IPS-20b (cell line): Measurements from ENCODE around the gene MAN2A2.

Experiments used
- H3K27ac ChIP-seq: one replicate; pipeline ENCODE4 v1.5.1; 2013; ENCODE audit warnings: low read length
- H3K27me3 ChIP-seq: 2 replicates; pipeline ENCODE4 v1.6.1; 2013; ENCODE audit warnings: mild to moderate bottlenecking, low read length, inconsistent platforms; ENCODE audit not compliant: insufficient read depth
- H3K36me3 ChIP-seq: 2 replicates; pipeline ENCODE4 v1.6.1; 2013; ENCODE audit warnings: low read depth, mild to moderate bottlenecking, inconsistent platforms, low read length, moderate library complexity; ENCODE audit not compliant: insufficient read depth
- H3K4me1 ChIP-seq: 2 replicates; pipeline ENCODE4 v1.6.1; 2013; ENCODE audit warnings: mild to moderate bottlenecking, control low read depth, inconsistent platforms, low read length, moderate library complexity; ENCODE audit not compliant: insufficient read depth
- H3K4me3 ChIP-seq: 2 replicates; pipeline ENCODE4 v1.5.1; 2013; ENCODE audit warnings: mild to moderate bottlenecking, low read length, inconsistent platforms
- H3K9ac ChIP-seq: 2 replicates; pipeline ENCODE4 v1.6.1; 2013; ENCODE audit warnings: low read depth, mild to moderate bottlenecking, inconsistent platforms, low read length, moderate library complexity
- H3K9me3 ChIP-seq: 2 replicates; pipeline ENCODE4 v1.6.1; 2013; ENCODE audit warnings: mild to moderate bottlenecking, low read depth, low read length, inconsistent platforms; ENCODE audit not compliant: insufficient read depth

The MAN2A2 gene

DNA sequence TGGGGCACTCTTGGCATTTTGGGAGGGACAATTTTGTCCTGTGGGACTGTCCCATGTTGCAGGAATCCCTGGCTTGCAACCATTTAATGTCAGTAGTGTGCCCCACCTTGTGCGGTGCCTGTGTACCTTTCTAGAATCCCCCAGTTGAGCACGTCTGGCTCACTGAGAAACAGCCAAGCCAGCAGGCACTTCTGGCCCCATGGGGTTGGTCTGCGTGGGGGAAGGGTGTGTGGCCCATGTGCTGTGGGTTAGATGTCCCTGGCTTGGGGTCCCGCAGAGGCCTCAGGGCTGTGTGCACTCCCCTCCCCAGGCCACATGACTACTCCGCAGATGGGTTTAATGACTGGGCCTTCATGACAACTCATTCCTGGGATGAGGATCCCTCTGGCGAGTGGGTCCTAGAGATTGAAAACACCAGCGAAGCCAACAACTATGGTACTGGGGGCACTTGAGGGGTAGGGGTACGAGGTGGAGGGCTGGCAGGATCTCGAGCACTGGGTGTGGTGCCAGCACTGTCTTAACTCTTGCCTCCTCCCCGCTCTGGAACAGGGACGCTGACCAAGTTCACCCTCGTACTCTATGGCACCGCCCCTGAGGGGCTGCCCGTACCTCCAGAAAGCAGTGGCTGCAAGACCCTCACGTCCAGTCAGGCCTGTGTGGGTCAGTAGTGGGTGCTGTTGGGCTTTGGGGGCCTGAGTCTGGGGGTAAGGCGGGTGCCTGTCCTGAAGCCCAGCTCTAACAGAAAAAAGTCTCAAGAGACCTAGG is 22.5 kb upstream of the MAN2A2 start:
- Histone ChIP-seq H3K4me1 (peaks cover 14% of the 10 kb centered on the region; the same call in 1 of the 2 replicates), H3K4me3 (no peak overlapping the region), H3K9ac (no peak overlapping the region), H3K36me3 (peaks cover 38% of the 10 kb centered on the region), H3K9me3 (no peaks in the 10 kb centered on the region), H3K27me3 (no peaks in the 10 kb centered on the region), H3K27ac (no peak overlapping the region)

DNA sequence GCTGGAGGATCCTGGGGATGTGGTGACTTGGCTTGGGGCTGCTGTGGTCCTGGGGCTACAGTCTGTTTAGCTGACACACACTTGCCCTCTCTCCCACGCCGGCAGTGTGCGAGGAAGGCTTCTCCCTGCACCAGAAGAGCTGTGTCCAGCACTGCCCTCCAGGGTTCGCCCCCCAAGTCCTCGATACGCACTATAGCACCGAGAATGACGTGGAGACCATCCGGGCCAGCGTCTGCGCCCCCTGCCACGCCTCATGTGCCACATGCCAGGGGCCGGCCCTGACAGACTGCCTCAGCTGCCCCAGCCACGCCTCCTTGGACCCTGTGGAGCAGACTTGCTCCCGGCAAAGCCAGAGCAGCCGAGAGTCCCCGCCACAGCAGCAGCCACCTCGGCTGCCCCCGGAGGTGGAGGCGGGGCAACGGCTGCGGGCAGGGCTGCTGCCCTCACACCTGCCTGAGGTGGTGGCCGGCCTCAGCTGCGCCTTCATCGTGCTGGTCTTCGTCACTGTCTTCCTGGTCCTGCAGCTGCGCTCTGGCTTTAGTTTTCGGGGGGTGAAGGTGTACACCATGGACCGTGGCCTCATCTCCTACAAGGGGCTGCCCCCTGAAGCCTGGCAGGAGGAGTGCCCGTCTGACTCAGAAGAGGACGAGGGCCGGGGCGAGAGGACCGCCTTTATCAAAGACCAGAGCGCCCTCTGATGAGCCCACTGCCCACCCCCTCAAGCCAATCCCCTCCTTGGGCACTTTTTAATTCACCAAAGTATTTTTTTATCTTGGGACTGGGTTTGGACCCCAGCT is 21.7 kb upstream of the MAN2A2 start:
- H3K27me3 ChIP-seq: no peaks in the 10 kb centered on the region
- H3K4me3 ChIP-seq: no peak overlapping the region
- no peak overlapping the region for H3K27ac ChIP-seq
- no peaks in the 10 kb centered on the region for H3K9me3 ChIP-seq
- H3K9ac ChIP-seq: no peak overlapping the region
- H3K36me3 ChIP-seq: peaks cover 38% of the 10 kb centered on the region
- peaks cover 17% of the 10 kb centered on the region; the same call in 1 of the 2 replicates for H3K4me1 ChIP-seq

DNA sequence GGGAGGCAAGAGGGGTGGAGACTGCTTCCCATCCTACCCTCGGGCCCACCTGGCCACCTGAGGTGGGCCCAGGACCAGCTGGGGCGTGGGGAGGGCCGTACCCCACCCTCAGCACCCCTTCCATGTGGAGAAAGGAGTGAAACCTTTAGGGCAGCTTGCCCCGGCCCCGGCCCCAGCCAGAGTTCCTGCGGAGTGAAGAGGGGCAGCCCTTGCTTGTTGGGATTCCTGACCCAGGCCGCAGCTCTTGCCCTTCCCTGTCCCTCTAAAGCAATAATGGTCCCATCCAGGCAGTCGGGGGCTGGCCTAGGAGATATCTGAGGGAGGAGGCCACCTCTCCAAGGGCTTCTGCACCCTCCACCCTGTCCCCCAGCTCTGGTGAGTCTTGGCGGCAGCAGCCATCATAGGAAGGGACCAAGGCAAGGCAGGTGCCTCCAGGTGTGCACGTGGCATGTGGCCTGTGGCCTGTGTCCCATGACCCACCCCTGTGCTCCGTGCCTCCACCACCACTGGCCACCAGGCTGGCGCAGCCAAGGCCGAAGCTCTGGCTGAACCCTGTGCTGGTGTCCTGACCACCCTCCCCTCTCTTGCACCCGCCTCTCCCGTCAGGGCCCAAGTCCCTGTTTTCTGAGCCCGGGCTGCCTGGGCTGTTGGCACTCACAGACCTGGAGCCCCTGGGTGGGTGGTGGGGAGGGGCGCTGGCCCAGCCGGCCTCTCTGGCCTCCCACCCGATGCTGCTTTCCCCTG is 21.0 kb upstream of the MAN2A2 start:
- peaks cover 32% of the 10 kb centered on the region for H3K36me3 ChIP-seq
- no peak overlapping the region for H3K4me3 ChIP-seq
- H3K9ac ChIP-seq: no peak overlapping the region
- H3K27me3 ChIP-seq: no peaks in the 10 kb centered on the region
- no peak overlapping the region for H3K27ac ChIP-seq
- H3K4me1 ChIP-seq: peaks cover 17% of the 10 kb centered on the region; the same call in 1 of the 2 replicates
- H3K9me3 ChIP-seq: no peaks in the 10 kb centered on the region

DNA sequence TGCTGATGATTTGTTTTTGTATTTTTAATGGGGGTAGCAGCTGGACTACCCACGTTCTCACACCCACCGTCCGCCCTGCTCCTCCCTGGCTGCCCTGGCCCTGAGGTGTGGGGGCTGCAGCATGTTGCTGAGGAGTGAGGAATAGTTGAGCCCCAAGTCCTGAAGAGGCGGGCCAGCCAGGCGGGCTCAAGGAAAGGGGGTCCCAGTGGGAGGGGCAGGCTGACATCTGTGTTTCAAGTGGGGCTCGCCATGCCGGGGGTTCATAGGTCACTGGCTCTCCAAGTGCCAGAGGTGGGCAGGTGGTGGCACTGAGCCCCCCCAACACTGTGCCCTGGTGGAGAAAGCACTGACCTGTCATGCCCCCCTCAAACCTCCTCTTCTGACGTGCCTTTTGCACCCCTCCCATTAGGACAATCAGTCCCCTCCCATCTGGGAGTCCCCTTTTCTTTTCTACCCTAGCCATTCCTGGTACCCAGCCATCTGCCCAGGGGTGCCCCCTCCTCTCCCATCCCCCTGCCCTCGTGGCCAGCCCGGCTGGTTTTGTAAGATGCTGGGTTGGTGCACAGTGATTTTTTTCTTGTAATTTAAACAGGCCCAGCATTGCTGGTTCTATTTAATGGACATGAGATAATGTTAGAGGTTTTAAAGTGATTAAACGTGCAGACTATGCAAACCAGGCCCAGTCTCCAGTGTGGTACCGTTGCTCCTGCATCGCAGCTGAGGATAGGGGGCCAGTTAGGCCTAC is 20.1 kb upstream of the MAN2A2 start:
- Histone ChIP-seq H3K36me3 (peaks cover 28% of the 10 kb centered on the region), H3K4me1 (peaks cover 17% of the 10 kb centered on the region; the same call in 1 of the 2 replicates), H3K9me3 (no peaks in the 10 kb centered on the region), H3K4me3 (no peak overlapping the region), H3K27me3 (no peaks in the 10 kb centered on the region), H3K27ac (no peak overlapping the region), H3K9ac (peak overlapping the region; percentile 77; the same call in 1 of the 2 replicates)

DNA sequence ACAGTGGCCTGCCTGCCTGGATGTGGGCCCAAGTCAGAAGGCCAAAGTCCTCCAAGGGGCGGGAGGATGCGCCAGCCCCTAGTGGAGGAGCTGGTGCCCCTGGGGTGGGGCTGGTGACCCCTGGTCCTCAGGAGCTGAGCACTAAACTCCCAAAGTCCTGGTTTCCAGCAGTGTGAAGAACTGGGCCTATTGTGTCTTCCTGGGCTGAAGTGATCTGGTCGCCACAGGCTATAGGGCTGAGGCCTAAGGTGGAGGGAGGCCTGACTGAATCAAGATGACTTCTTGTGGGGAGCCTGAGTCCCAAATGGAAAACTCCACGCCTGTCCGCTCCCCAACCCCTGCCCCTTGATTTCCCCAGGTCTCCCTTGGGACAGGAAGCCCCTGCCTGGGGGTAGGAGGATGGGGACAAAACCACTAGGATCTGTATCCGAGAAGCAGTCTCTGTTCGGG is 19.6 kb upstream of the MAN2A2 start:
- Histone ChIP-seq H3K27ac (no peak overlapping the region), H3K9ac (peak overlapping the region; percentile 77; the same call in 1 of the 2 replicates), H3K9me3 (no peaks in the 10 kb centered on the region), H3K27me3 (no peaks in the 10 kb centered on the region), H3K4me1 (peaks cover 17% of the 10 kb centered on the region; the same call in 1 of the 2 replicates), H3K36me3 (peaks cover 24% of the 10 kb centered on the region), H3K4me3 (peak overlapping the region; percentile 55)

DNA sequence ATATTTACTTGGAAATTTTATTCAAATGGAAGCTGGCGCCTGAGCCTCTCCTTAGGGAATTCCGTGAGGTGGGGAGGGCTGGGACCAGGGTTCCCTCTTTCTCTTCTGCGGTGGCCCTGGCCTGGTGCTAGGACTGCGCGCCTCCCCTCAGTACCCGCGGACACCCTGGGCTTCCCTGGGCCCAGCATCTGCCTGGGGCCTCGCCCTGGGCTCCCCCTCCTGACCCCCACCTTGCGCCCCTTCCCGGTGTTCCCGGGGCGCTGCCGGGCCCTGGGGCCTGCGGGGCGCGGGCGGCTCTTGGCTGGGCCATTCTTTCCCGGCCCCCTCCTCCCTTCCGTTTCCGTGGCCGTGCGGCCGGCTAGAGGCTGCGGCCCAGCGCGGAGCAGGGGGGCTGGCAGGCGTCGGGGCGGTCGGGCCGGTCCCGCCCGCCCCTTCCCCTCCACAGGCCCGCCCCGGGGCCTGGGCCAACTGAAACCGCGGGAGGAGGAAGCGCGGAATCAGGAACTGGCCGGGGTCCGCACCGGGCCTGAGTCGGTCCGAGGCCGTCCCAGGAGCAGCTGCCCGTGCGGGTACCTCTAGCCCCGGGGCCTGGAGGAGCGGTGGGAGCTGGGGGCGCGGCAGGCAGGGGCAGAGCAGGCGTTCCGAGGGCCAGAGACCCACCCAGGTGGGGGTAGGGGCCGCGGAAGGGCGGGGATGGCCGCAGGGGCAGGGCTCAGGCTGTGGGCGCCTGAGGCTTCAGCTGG is 19.0 kb upstream of the MAN2A2 start, which contains the start of gene FES:
Gene FES (plus strand): TSS at position 529 of the 743 bp plus-strand sequence. CDS start 542 bp downstream, outside the sequence.
- no peak within 1 kb of the TSS for H3K27ac ChIP-seq
- peaks cover 18% of the 10 kb centered on the region for H3K36me3 ChIP-seq
- H3K9me3 ChIP-seq: no peaks in the 10 kb centered on the region
- H3K9ac ChIP-seq: peak within 1 kb of the TSS; percentile 77
- peaks cover 17% of the 10 kb centered on the region; the same call in 1 of the 2 replicates for H3K4me1 ChIP-seq
- H3K4me3 ChIP-seq: peak within 1 kb of the TSS; percentile 55
- no peaks in the 10 kb centered on the region for H3K27me3 ChIP-seq

DNA sequence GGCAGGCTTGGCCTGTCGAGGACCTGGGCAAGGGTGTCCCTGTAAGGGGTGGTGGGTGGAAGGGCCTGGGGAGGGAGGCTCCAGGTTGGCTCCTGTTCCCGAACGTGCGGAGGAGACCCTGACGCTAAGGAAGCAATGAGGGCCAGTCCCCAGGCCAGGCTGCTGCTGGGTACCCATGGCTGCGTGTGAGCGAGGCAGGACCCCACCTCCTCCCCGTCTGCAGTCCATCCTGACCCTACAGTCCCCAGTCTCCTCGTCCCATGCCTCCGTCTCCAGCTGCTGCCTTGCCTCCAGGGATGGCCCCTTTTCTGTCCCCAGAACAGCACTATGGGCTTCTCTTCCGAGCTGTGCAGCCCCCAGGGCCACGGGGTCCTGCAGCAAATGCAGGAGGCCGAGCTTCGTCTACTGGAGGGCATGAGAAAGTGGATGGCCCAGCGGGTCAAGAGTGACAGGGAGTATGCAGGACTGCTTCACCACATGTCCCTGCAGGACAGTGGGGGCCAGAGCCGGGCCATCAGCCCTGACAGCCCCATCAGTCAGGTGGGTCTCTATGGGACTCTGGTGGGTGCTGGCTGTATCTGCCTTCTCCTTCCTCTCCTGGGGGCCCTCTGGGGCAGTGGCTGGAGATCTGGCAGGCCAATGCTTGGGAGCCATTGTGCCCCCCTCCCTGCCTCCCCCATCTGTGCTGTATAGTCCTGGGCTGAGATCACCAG is 18.2 kb upstream of the MAN2A2 start:
- H3K4me1 ChIP-seq: peaks cover 17% of the 10 kb centered on the region; the same call in 1 of the 2 replicates
- H3K27ac ChIP-seq: no peak overlapping the region
- H3K9ac ChIP-seq: peak overlapping the region; percentile 77
- H3K36me3 ChIP-seq: peaks cover 11% of the 10 kb centered on the region; the same call in 1 of the 2 replicates
- no peaks in the 10 kb centered on the region for H3K9me3 ChIP-seq
- peak overlapping the region; percentile 55; the same call in 1 of the 2 replicates for H3K4me3 ChIP-seq
- no peaks in the 10 kb centered on the region for H3K27me3 ChIP-seq

DNA sequence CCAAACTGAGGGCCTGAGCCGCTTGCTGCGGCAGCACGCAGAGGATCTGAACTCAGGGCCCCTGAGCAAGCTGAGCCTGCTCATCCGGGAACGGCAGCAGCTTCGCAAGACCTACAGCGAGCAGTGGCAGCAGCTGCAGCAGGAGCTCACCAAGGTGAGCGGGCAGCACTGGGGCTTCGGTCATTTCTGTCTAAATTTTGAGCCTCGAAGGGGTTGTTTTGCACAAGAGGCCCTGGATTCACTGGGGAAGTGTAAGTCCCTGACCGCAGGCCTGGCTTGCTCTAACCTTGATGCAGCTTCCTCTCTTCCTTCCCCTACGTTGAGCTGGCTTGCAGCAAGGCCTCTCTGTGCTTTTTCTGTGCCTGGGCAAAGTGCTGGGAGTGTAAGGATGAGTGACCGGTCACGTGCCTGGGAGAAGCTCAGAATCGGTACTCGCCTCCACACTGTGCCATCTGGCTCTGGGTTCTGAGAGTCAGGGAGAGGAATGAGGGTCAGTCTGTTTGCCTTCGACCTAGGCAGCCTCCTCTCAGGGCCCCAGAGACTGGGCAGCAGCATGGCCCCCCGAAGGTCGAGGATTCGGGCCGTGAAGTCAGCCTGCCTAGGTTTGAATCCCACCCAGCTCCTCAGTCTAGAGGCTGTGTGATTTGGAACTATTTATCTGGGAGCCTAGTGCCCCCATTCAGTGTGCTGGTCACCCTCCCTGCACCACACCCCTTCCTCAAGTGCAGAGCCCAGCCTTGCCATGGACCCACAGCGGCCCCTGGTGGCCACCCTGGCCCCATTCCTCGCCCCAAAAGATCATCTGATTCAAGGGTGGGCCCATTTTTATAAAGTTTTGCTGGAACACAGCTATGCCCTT is 17.4 kb upstream of the MAN2A2 start:
- H3K36me3 ChIP-seq: 0 out of 2 replicates have a peak, but pooled peaks cover 3% of the 10 kb centered on the region
- no peak overlapping the region; the same call in 1 of the 2 replicates for H3K9ac ChIP-seq
- no peak overlapping the region for H3K4me3 ChIP-seq
- no peaks in the 10 kb centered on the region for H3K9me3 ChIP-seq
- no peaks in the 10 kb centered on the region for H3K27me3 ChIP-seq
- H3K4me1 ChIP-seq: peaks cover 17% of the 10 kb centered on the region; the same call in 1 of the 2 replicates
- no peak overlapping the region for H3K27ac ChIP-seq

DNA sequence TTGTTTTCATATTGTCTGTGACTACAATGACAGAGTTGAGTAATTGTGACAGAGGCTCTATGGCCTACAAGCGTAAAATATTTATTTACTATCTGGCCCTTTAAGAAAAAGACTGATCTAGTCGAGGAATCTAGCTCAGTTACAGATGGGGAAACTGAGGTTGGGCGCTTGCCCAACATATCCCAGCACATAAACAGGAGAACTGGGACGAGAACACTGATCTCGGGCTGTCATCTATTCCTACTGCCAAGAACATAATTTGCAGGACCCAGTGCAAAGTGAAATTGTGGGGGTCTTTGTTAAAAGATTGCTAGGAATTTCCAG is 16.8 kb upstream of the MAN2A2 start:
- Histone ChIP-seq H3K4me1 (peaks cover 17% of the 10 kb centered on the region; the same call in 1 of the 2 replicates), H3K27me3 (no peaks in the 10 kb centered on the region), H3K36me3 (no peaks in the 10 kb centered on the region), H3K9ac (no peak overlapping the region), H3K4me3 (no peak overlapping the region), H3K9me3 (no peaks in the 10 kb centered on the region), H3K27ac (no peak overlapping the region)
